Neural cell (in vitro differentiated cells): Measurements from ENCODE around the gene CDK6. TPM values are rescaled to one million over a fixed set of nuclear protein-coding genes. Genes with fewer than 3 reads are reported as not detected.

ENCODE experiments used
- H2AFZ ChIP-seq: fragments of 200-600, 300-800 bp; sonication (generic), shearing (Covaris generic); 2 replicates; pipeline ENCODE4 v1.6.0; 2014; ENCODE audit warnings: low read depth, mild to moderate bottlenecking, antibody characterized with exemption, low read length, moderate library complexity
- H3F3A ChIP-seq: fragments of 200-600 bp; shearing (Covaris generic); 2 replicates; pipeline ENCODE4 v1.6.1; 2016; ENCODE audit warnings: mild to moderate bottlenecking, moderate library complexity, mixed read lengths, antibody characterized with exemption, low read length; ENCODE audit not compliant: insufficient read depth, poor library complexity, severe bottlenecking
- H3K27ac ChIP-seq: fragments of 200-600, 300-800 bp; sonication (generic), shearing (Covaris generic); 2 replicates; pipeline ENCODE4 v1.5.1; 2014; ENCODE audit warnings: mild to moderate bottlenecking, low read length, moderate library complexity
- H3K27me3 ChIP-seq: fragments of 300-800, 200-600 bp; sonication (generic), shearing (Covaris generic); 2 replicates; pipeline ENCODE4 v1.6.0; 2014; ENCODE audit warnings: mild to moderate bottlenecking, low read depth, low read length, moderate library complexity; ENCODE audit not compliant: insufficient read depth
- H3K36me3 ChIP-seq: fragments of 300-800, 200-600 bp; sonication (generic), shearing (Covaris generic); 2 replicates; pipeline ENCODE4 v1.5.1; 2014; ENCODE audit warnings: mild to moderate bottlenecking, antibody characterized with exemption, low read length, moderate library complexity; ENCODE audit not compliant: insufficient read depth
- H3K4me2 ChIP-seq: fragments of 300-800, 200-600 bp; sonication (generic), shearing (Covaris generic); 2 replicates; pipeline ENCODE4 v1.6.0; 2014; ENCODE audit warnings: mild to moderate bottlenecking, low read length
- H3K4me3 ChIP-seq: fragments of 300-800, 200-600 bp; sonication (generic), shearing (Covaris generic); 2 replicates; pipeline ENCODE4 v1.5.1; 2014; ENCODE audit warnings: mild to moderate bottlenecking, low read length, moderate library complexity
- H3K79me2 ChIP-seq: fragments of 200-600 bp; shearing (Covaris generic); replicated peaks from 2 replicates; pipeline ENCODE4 v1.6.0; 2014; ENCODE audit warnings: mild to moderate bottlenecking, low read length, moderate library complexity; ENCODE audit not compliant: insufficient read depth
- H3K9ac ChIP-seq: fragments of 300-800, 200-600 bp; sonication (generic), shearing (Covaris generic); 2 replicates; pipeline ENCODE4 v1.6.1; 2016; ENCODE audit warnings: mild to moderate bottlenecking, low read length, mixed read lengths
- H3K9me2 ChIP-seq: fragments of 200-600 bp; shearing (Covaris generic); 2 replicates; pipeline ENCODE4 v1.6.1; 2016; ENCODE audit warnings: mild to moderate bottlenecking, low read length, mixed read lengths; ENCODE audit not compliant: insufficient read depth
- H3K9me3 ChIP-seq: fragments of 200-600, 300-800 bp; sonication (generic), shearing (Covaris generic); 2 replicates; pipeline ENCODE4 v1.6.1; 2016; ENCODE audit warnings: mild to moderate bottlenecking, mixed run types, low read length, moderate library complexity, mixed read lengths
- H4K20me1 ChIP-seq: fragments of 200-600 bp; shearing (Covaris generic); 2 replicates; pipeline ENCODE4 v1.6.1; 2016; ENCODE audit warnings: mild to moderate bottlenecking, mixed run types; ENCODE audit not compliant: insufficient read depth
- EP300 ChIP-seq: fragments of 450-650 bp; conservative IDR thresholded peaks from 2 replicates; pipeline ENCODE4 v1.6.1; 2014; ENCODE audit warnings: antibody characterized with exemption, mild to moderate bottlenecking, moderate library complexity; ENCODE audit not compliant: poor library complexity, severe bottlenecking
- EZH2 ChIP-seq: fragments of 200-600, 300-800 bp; shearing (Covaris generic), sonication (generic); IDR thresholded peaks from 2 replicates; pipeline ENCODE4 v1.6.1; 2014; ENCODE audit warnings: antibody characterized with exemption, low read length, borderline replicate concordance, mild to moderate bottlenecking; ENCODE audit not compliant: insufficient read depth, poor library complexity, severe bottlenecking
- MXI1 ChIP-seq: fragments of 450-650 bp; conservative IDR thresholded peaks from 2 replicates; pipeline ENCODE4 v1.6.1; 2014; ENCODE audit warnings: antibody characterized with exemption, mild to moderate bottlenecking; ENCODE audit not compliant: poor library complexity, severe bottlenecking
- POLR2AphosphoS5 ChIP-seq: IDR thresholded peaks from 2 replicates; pipeline ENCODE4 v1.6.1; 2012
- RAD21 ChIP-seq: fragments of 450-650 bp; conservative IDR thresholded peaks from 2 replicates; pipeline ENCODE4 v1.6.1; 2014; ENCODE audit warnings: antibody characterized with exemption, mild to moderate bottlenecking, moderate library complexity
- SMC3 ChIP-seq: fragments of 450-650 bp; conservative IDR thresholded peaks from 2 replicates; pipeline ENCODE4 v1.6.1; 2014; ENCODE audit warnings: antibody characterized with exemption, mild to moderate bottlenecking, moderate library complexity; ENCODE audit not compliant: poor library complexity
- TAF1 ChIP-seq: IDR thresholded peaks from 2 replicates; pipeline ENCODE4 v1.6.1; 2012; ENCODE audit warnings: low read depth
- polyA plus RNA-seq: library from polyadenylated mRNA; depleted of rRNA; stranded (reverse); fragments of >200 nt; gene quantifications from 2 replicates; pipeline ENCODE4 v1.2.3, GENCODE V29; 2014
- TF ChIP-seq, protein P1 (sequence below): fragments of 450-650 bp; IDR thresholded peaks from 2 replicates; pipeline ENCODE4 v1.5.1; 2014; ENCODE audit warnings: antibody characterized with exemption, mild to moderate bottlenecking, moderate library complexity; ENCODE audit not compliant: poor library complexity, severe bottlenecking
- TF ChIP-seq, protein P2 (sequence below): IDR thresholded peaks from 2 replicates; pipeline ENCODE4 v1.6.1; 2012; ENCODE audit warnings: borderline replicate concordance

The CDK6 gene
- polyA plus RNA-seq, 1 donor from 2014 or later = 4.1 TPM

DNA sequence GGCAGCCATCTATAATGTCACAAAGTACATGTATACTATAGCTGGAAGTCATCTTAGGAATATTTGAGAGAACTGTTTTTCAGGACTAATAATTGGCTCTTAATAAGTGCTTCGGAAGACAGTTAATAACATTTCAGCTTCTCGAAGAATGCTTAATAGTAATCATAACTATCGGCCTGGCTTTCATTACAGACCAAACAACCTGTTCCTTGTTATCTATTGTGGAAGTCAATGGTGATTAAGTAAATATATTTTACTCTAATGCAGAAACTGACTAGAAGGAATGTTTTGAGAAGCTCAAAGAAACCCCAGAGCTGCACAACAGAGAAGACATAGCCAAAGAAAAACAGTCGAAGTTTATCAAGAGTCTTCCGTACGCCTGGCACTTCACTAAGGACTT is 139.4 kb downstream of the CDK6 start:
- Histone ChIP-seq H3F3A (no peaks in the 10 kb centered on the region), H2AFZ (no peak overlapping the region), H3K27ac (no peak overlapping the region), H3K9ac (no peak overlapping the region), H3K36me3 (no peaks in the 10 kb centered on the region), H3K79me2 (no peaks in the 10 kb centered on the region), H3K4me2 (no peak overlapping the region), H4K20me1 (no peaks in the 10 kb centered on the region), H3K27me3 (no peaks in the 10 kb centered on the region), H3K9me3 (no peaks in the 10 kb centered on the region), H3K9me2 (no peaks in the 10 kb centered on the region), H3K4me3 (no peak overlapping the region)
- TF ChIP-seq MXI1 = no peak
- TF ChIP-seq, protein P1, sequence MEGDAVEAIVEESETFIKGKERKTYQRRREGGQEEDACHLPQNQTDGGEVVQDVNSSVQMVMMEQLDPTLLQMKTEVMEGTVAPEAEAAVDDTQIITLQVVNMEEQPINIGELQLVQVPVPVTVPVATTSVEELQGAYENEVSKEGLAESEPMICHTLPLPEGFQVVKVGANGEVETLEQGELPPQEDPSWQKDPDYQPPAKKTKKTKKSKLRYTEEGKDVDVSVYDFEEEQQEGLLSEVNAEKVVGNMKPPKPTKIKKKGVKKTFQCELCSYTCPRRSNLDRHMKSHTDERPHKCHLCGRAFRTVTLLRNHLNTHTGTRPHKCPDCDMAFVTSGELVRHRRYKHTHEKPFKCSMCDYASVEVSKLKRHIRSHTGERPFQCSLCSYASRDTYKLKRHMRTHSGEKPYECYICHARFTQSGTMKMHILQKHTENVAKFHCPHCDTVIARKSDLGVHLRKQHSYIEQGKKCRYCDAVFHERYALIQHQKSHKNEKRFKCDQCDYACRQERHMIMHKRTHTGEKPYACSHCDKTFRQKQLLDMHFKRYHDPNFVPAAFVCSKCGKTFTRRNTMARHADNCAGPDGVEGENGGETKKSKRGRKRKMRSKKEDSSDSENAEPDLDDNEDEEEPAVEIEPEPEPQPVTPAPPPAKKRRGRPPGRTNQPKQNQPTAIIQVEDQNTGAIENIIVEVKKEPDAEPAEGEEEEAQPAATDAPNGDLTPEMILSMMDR = no peak
- no peak for TF ChIP-seq SMC3
- TF ChIP-seq TAF1 = no peak
- TF ChIP-seq POLR2AphosphoS5 = no peak
- TF ChIP-seq, protein P2, sequence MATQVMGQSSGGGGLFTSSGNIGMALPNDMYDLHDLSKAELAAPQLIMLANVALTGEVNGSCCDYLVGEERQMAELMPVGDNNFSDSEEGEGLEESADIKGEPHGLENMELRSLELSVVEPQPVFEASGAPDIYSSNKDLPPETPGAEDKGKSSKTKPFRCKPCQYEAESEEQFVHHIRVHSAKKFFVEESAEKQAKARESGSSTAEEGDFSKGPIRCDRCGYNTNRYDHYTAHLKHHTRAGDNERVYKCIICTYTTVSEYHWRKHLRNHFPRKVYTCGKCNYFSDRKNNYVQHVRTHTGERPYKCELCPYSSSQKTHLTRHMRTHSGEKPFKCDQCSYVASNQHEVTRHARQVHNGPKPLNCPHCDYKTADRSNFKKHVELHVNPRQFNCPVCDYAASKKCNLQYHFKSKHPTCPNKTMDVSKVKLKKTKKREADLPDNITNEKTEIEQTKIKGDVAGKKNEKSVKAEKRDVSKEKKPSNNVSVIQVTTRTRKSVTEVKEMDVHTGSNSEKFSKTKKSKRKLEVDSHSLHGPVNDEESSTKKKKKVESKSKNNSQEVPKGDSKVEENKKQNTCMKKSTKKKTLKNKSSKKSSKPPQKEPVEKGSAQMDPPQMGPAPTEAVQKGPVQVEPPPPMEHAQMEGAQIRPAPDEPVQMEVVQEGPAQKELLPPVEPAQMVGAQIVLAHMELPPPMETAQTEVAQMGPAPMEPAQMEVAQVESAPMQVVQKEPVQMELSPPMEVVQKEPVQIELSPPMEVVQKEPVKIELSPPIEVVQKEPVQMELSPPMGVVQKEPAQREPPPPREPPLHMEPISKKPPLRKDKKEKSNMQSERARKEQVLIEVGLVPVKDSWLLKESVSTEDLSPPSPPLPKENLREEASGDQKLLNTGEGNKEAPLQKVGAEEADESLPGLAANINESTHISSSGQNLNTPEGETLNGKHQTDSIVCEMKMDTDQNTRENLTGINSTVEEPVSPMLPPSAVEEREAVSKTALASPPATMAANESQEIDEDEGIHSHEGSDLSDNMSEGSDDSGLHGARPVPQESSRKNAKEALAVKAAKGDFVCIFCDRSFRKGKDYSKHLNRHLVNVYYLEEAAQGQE = no peak
- TF ChIP-seq EP300 = no peak
- no peak for TF ChIP-seq EZH2
- no peak for TF ChIP-seq RAD21

DNA sequence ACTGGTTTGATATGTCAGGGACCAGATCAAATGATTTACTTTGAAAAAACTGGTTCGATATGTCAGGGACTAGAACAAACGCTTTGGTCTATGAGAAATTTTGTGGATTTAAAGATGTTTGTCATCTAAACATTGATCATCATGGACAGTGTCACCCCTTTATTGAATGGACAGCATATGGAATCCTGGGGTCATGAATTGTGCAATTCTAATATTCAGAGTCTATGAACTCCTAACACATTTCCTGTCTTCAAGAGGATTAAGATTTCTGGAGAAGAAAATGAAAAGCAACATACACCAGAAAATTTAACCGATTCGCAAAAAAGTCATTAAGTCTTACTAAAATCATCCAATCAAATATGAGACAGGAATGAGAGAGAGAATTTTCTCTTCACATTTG is 139.8 kb downstream of the CDK6 start:
- no peaks in the 10 kb centered on the region for H4K20me1 ChIP-seq
- H3K27ac ChIP-seq = no peak overlapping the region
- no peak overlapping the region for H3K4me2 ChIP-seq
- H3K4me3 ChIP-seq = no peak overlapping the region
- H3K9me2 ChIP-seq = no peaks in the 10 kb centered on the region
- no peaks in the 10 kb centered on the region for H3K27me3 ChIP-seq
- no peaks in the 10 kb centered on the region for H3K9me3 ChIP-seq
- TF ChIP-seq, protein P1 = no peak
- TF ChIP-seq TAF1 (no peak), SMC3 (no peak), EZH2 (no peak), POLR2AphosphoS5 (no peak), MXI1 (no peak), EP300 (no peak), RAD21 (no peak)
- TF ChIP-seq, protein P2 = no peak
- H3K36me3 ChIP-seq = no peaks in the 10 kb centered on the region
- no peak overlapping the region for H3K9ac ChIP-seq
- no peaks in the 10 kb centered on the region for H3F3A ChIP-seq
- no peaks in the 10 kb centered on the region for H3K79me2 ChIP-seq
- H2AFZ ChIP-seq = no peak overlapping the region
